ENCODE results near the gene SPAG5. TPM values are rescaled to one million over a fixed set of nuclear protein-coding genes. Genes with fewer than 3 reads are reported as not detected.

The SPAG5 gene
- total and polyA plus RNA-seq, 2 experiments from 2014 or later, result 20.5 to 27.0 TPM

- no peaks in the 10 kb centered on the region for H3K9me3 ChIP-seq (ENCODE audit: low read depth)
- H3K9me2 ChIP-seq (ENCODE audit: insufficient read depth), result no peaks in the 10 kb centered on the region
- H3F3A ChIP-seq (ENCODE audit: insufficient read depth), result peaks cover 21% of the 10 kb centered on the region
- in situ Hi-C loops (cut with MboI), result no loop called here
- WGBS, 2 experiments (ENCODE audit: low coverage in 1 of 2, low lambda C conversion rate in 2 of 2, missing lambda C conversion rate in 2 of 2), result 1% methylated on average over 16 to 18 of the region's 18 CpGs
- no peaks in the 10 kb centered on the region for H3K27me3 ChIP-seq (replicated peaks; ENCODE audit: insufficient read depth)
- peak overlapping the region; percentile 81 for H2AFZ ChIP-seq
- peak overlapping the region; percentile 79 for H3K9ac ChIP-seq
- H3K79me2 ChIP-seq (ENCODE audit: insufficient read depth), result peaks cover 63% of the 10 kb centered on the region
- H3K36me3 ChIP-seq (ENCODE audit: low read depth), result peaks cover 44% of the 10 kb centered on the region
- H3K4me1 ChIP-seq (ENCODE audit: insufficient read depth), result peaks cover 14% of the 10 kb centered on the region
- H3K4me2 ChIP-seq (ENCODE audit: unreplicated experiment), result peak overlapping the region; percentile 92
- TF ChIP-seq EZH2phosphoT487 (IDR thresholded peaks at IDR 0.05; ENCODE audit: insufficient read depth, low read depth) (no peak), EZH2 (IDR thresholded peaks at IDR 0.05; ENCODE audit: insufficient read depth, poor library complexity, severe bottlenecking) (no peak)
- H3K4me3 ChIP-seq, result peak overlapping the region; percentile 77
- peak; percentile 83 for DNase-seq
- H4K20me1 ChIP-seq (ENCODE audit: insufficient read depth), result no peaks in the 10 kb centered on the region
- H3K27ac ChIP-seq, result no peak overlapping the region; the same call in 1 of the 2 replicates
These were observed 45.4 kb upstream of the SPAG5 start for GRCh38 chr17:28643983-28644786.

- Histone ChIP-seq H3K9me3 (ENCODE audit: low read depth) (no peaks in the 10 kb centered on the region), H2AFZ (no peak overlapping the region), H3K4me2 (ENCODE audit: unreplicated experiment) (no peak overlapping the region), H3F3A (ENCODE audit: insufficient read depth) (peaks cover 14% of the 10 kb centered on the region), H3K27ac (no peak overlapping the region), H4K20me1 (ENCODE audit: insufficient read depth) (no peaks in the 10 kb centered on the region), H3K27me3 (replicated peaks; ENCODE audit: insufficient read depth) (no peaks in the 10 kb centered on the region), H3K9ac (no peak overlapping the region), H3K79me2 (ENCODE audit: insufficient read depth) (peaks cover 83% of the 10 kb centered on the region), H3K9me2 (ENCODE audit: insufficient read depth) (no peaks in the 10 kb centered on the region), H3K4me3 (no peak overlapping the region), H3K4me1 (ENCODE audit: insufficient read depth) (peaks cover 8% of the 10 kb centered on the region), H3K36me3 (ENCODE audit: low read depth) (peaks cover 62% of the 10 kb centered on the region)
- 72 to 100% methylated on average over 2 of the region's 2 CpGs for WGBS, 2 experiments (ENCODE audit: low coverage in 1 of 2, low lambda C conversion rate in 2 of 2, missing lambda C conversion rate in 2 of 2)
- no peak for DNase-seq
- in situ Hi-C loops (cut with MboI), result no loop called here
- TF ChIP-seq EZH2 (IDR thresholded peaks at IDR 0.05; ENCODE audit: insufficient read depth, poor library complexity, severe bottlenecking), result no peak
These were observed 42.8 kb upstream of the SPAG5 start for GRCh38 chr17:28641579-28641978.

GRCh38 chr17:28635506-28635905 lies 36.7 kb upstream of the SPAG5 start:
- DNase-seq, result no peak
- H3F3A ChIP-seq (ENCODE audit: insufficient read depth), result no peaks in the 10 kb centered on the region
- no peaks in the 10 kb centered on the region for H3K4me1 ChIP-seq (ENCODE audit: insufficient read depth)
- H2AFZ ChIP-seq, result no peak overlapping the region
- H3K9me3 ChIP-seq (ENCODE audit: low read depth), result no peaks in the 10 kb centered on the region
- H3K4me2 ChIP-seq (ENCODE audit: unreplicated experiment), result no peak overlapping the region
- in situ Hi-C loops (cut with MboI), result no loop called here
- H3K27ac ChIP-seq, result no peak overlapping the region
- no peak overlapping the region for H3K4me3 ChIP-seq
- H3K9me2 ChIP-seq (ENCODE audit: insufficient read depth), result no peaks in the 10 kb centered on the region
- 94 to 95% methylated on average over 1 of the region's 1 CpG for WGBS, 2 experiments (ENCODE audit: low coverage in 1 of 2, low lambda C conversion rate in 2 of 2, missing lambda C conversion rate in 2 of 2)
- TF ChIP-seq EZH2phosphoT487 (IDR thresholded peaks at IDR 0.05; ENCODE audit: insufficient read depth, low read depth), result no peak
- TF ChIP-seq EZH2 (IDR thresholded peaks at IDR 0.05; ENCODE audit: insufficient read depth, poor library complexity, severe bottlenecking), result no peak
- peaks cover 65% of the 10 kb centered on the region for H3K36me3 ChIP-seq (ENCODE audit: low read depth)
- H3K27me3 ChIP-seq (replicated peaks; ENCODE audit: insufficient read depth), result no peaks in the 10 kb centered on the region
- H4K20me1 ChIP-seq (ENCODE audit: insufficient read depth), result no peaks in the 10 kb centered on the region
- H3K9ac ChIP-seq, result no peak overlapping the region
- peaks cover 66% of the 10 kb centered on the region for H3K79me2 ChIP-seq (ENCODE audit: insufficient read depth)

- TF ChIP-seq EZH2 (IDR thresholded peaks at IDR 0.05; ENCODE audit: insufficient read depth, poor library complexity, severe bottlenecking), result no peak
- TF ChIP-seq EZH2phosphoT487 (IDR thresholded peaks at IDR 0.05; ENCODE audit: insufficient read depth, low read depth), result no peak
- Histone ChIP-seq H3K9me2 (ENCODE audit: insufficient read depth) (no peaks in the 10 kb centered on the region), H3K9ac (no peak overlapping the region), H3K9me3 (ENCODE audit: low read depth) (no peaks in the 10 kb centered on the region), H2AFZ (no peak overlapping the region), H3K27me3 (replicated peaks; ENCODE audit: insufficient read depth) (no peaks in the 10 kb centered on the region), H3K36me3 (ENCODE audit: low read depth) (peaks cover 60% of the 10 kb centered on the region), H3K79me2 (ENCODE audit: insufficient read depth) (peaks cover 62% of the 10 kb centered on the region), H3K4me1 (ENCODE audit: insufficient read depth) (no peaks in the 10 kb centered on the region), H3K27ac (no peak overlapping the region), H4K20me1 (ENCODE audit: insufficient read depth) (no peaks in the 10 kb centered on the region), H3K4me2 (ENCODE audit: unreplicated experiment) (no peak overlapping the region), H3F3A (ENCODE audit: insufficient read depth) (no peaks in the 10 kb centered on the region), H3K4me3 (no peak overlapping the region)
- in situ Hi-C loops (cut with MboI), result no loop called here
- WGBS, 2 experiments (ENCODE audit: low coverage in 1 of 2, low lambda C conversion rate in 2 of 2, missing lambda C conversion rate in 2 of 2), result 93 to 94% methylated on average over 14 of the region's 14 CpGs
- no peak for DNase-seq
These were observed 35.5 kb upstream of the SPAG5 start for GRCh38 chr17:28634206-28634865.
